Lower leg skin (tissue), 3 donors: Measurements from ENCODE around the gene DIP2A.

Experiments
- POLR2A ChIP-seq, 2 donors: fragments of 450-650 bp; IDR thresholded peaks; one replicate each; pipeline ENCODE4 v1.6.1; 2016 to 2017; ENCODE audit warnings: antibody characterized with exemption in 2 of 2, mild to moderate bottlenecking in 1 of 2, moderate library complexity in 1 of 2
- TF ChIP-seq, protein P1 (sequence below), 3 donors: fragments of 450-650 bp; IDR thresholded peaks; one replicate each; pipeline ENCODE4 v1.5.1; 2016; ENCODE audit warnings: antibody characterized with exemption in 3 of 3, mild to moderate bottlenecking in 3 of 3, moderate library complexity in 2 of 3

DNA sequence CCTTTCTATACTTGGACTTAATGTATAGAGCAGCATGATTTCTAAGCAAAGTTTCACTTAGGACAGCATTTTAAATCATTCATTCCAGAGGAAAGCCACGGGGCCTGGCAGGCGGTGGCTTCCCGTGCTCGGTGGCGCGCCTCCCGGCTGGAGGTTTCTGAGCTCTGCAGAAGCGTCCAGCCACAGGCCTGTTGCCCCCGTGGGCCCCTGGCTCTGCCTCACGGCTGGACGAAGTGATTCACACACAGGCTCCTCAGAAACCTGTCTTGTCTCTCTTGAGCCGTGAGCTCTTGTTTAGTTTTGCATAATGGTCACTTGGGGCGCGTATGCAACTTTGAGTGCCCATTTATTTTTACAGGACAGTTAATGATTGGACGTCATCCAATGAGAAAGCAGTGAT lies 22.1 kb upstream of the DIP2A start:
- TF ChIP-seq, protein P1, sequence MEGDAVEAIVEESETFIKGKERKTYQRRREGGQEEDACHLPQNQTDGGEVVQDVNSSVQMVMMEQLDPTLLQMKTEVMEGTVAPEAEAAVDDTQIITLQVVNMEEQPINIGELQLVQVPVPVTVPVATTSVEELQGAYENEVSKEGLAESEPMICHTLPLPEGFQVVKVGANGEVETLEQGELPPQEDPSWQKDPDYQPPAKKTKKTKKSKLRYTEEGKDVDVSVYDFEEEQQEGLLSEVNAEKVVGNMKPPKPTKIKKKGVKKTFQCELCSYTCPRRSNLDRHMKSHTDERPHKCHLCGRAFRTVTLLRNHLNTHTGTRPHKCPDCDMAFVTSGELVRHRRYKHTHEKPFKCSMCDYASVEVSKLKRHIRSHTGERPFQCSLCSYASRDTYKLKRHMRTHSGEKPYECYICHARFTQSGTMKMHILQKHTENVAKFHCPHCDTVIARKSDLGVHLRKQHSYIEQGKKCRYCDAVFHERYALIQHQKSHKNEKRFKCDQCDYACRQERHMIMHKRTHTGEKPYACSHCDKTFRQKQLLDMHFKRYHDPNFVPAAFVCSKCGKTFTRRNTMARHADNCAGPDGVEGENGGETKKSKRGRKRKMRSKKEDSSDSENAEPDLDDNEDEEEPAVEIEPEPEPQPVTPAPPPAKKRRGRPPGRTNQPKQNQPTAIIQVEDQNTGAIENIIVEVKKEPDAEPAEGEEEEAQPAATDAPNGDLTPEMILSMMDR (IDR thresholded peaks at IDR 0.05) = no peak
- no peak for TF ChIP-seq POLR2A (IDR thresholded peaks at IDR 0.05)
